PFSK-1 (cell line): Measurements from ENCODE around the gene RSPO4.

Experiments
- FOXP2 ChIP-seq: optimal IDR thresholded peaks from 2 replicates; pipeline ENCODE3; 2011; ENCODE audit warnings: borderline replicate concordance, control low read depth, inconsistent platforms; ENCODE audit not compliant: insufficient read depth; ENCODE audit errors: extremely low read length, extremely low read depth
- POLR2AphosphoS5 ChIP-seq: IDR thresholded peaks from 2 replicates; pipeline ENCODE4 v1.6.1; 2012; ENCODE audit warnings: low read depth, mild to moderate bottlenecking, control low read depth, low read length, moderate library complexity
- SIN3A ChIP-seq: IDR thresholded peaks from 2 replicates; pipeline ENCODE4 v1.6.1; 2012; ENCODE audit warnings: mild to moderate bottlenecking, low read length, moderate library complexity, borderline replicate concordance; ENCODE audit not compliant: insufficient read depth
- TAF1 ChIP-seq: IDR thresholded peaks from 2 replicates; pipeline ENCODE4 v1.6.1; 2012; ENCODE audit warnings: low read length, control low read depth, borderline replicate concordance; ENCODE audit not compliant: insufficient read depth
- TF ChIP-seq, protein P1 (sequence below), 2 experiments: IDR thresholded peaks; 2 replicates each; pipeline versions ENCODE4 v1.6.1 to v1.8.0; 2011 to 2012; ENCODE audit warnings: low read depth in 2 of 2, low read length in 2 of 2, control low read depth in 1 of 2, inconsistent platforms in 1 of 2, mild to moderate bottlenecking in 1 of 2, moderate library complexity in 1 of 2; ENCODE audit not compliant: insufficient read depth in 1 of 2

The RSPO4 gene

DNA sequence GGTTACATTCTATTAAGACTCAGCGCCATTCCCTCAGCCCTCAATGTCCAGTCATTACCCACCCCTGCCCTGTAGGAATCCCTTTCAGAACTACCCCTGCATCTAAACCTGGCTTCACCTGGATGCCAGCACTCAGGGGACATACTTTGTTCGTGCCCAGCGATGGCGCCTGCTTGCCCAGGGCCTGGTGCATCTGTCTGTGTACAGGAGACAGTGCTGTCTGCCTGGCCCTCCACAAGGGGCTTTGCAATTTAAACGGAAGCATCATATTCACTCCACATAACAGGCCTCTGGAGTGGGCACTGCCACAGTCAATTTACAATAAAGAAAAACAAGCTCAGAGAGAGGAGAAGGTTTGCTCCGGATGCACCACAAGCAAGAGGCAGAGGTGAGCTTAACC, 4.6 kb downstream of the RSPO4 start:
- TF ChIP-seq SIN3A (no peak), POLR2AphosphoS5 (no peak), FOXP2 (no peak), TAF1 (no peak)
- TF ChIP-seq, protein P1, sequence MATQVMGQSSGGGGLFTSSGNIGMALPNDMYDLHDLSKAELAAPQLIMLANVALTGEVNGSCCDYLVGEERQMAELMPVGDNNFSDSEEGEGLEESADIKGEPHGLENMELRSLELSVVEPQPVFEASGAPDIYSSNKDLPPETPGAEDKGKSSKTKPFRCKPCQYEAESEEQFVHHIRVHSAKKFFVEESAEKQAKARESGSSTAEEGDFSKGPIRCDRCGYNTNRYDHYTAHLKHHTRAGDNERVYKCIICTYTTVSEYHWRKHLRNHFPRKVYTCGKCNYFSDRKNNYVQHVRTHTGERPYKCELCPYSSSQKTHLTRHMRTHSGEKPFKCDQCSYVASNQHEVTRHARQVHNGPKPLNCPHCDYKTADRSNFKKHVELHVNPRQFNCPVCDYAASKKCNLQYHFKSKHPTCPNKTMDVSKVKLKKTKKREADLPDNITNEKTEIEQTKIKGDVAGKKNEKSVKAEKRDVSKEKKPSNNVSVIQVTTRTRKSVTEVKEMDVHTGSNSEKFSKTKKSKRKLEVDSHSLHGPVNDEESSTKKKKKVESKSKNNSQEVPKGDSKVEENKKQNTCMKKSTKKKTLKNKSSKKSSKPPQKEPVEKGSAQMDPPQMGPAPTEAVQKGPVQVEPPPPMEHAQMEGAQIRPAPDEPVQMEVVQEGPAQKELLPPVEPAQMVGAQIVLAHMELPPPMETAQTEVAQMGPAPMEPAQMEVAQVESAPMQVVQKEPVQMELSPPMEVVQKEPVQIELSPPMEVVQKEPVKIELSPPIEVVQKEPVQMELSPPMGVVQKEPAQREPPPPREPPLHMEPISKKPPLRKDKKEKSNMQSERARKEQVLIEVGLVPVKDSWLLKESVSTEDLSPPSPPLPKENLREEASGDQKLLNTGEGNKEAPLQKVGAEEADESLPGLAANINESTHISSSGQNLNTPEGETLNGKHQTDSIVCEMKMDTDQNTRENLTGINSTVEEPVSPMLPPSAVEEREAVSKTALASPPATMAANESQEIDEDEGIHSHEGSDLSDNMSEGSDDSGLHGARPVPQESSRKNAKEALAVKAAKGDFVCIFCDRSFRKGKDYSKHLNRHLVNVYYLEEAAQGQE (IDR thresholded peaks at IDR 0.05; ENCODE audit: insufficient read depth in 1 of 2, low read depth in 2 of 2, low read length in 2 of 2): no peak

DNA sequence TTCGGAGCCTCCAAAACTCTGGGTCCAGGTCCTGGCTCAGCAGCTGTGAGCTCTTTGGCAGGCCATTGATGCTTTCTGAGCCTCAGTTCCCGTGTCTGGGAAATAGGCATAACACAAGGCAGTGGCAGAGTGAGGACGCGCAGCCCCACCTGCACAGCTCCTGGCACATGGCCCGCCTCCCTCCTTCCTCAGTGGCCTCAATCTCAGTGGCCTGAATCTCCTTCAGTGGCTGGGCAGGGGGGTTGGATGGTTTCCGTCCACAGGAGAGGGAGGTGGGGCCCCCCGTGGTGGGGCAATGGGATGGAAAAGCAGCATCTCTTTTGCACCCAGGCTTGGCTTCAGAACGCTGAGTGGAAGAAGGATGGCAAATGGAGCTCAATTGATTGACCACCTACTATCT, 5.1 kb downstream of the RSPO4 start:
- no peak for TF ChIP-seq SIN3A
- no peak for TF ChIP-seq FOXP2
- no peak for TF ChIP-seq TAF1
- no peak for TF ChIP-seq POLR2AphosphoS5
- TF ChIP-seq, protein P1 (IDR thresholded peaks at IDR 0.05; ENCODE audit: insufficient read depth in 1 of 2, low read depth in 2 of 2, low read length in 2 of 2): no peak

DNA sequence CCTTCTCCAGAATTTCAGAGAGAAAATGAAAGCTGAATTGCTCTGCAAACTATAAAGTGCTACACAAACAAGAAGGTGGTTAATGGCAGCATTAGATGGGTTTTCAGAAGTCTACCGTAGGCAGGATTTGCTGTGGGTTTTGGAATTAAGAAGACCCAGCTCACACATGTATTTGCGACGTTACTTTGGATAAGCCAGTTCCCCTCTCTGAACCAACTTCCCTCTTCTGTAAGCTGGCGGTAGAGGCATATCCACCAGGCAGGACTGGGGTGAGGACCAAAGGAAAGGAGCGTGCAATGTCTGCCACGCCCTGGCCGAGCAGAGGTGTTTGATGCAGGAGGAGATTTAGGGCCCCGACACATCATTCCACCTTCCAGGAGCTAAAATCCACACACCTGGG, 6.9 kb downstream of the RSPO4 start:
- TF ChIP-seq SIN3A: no peak
- no peak for TF ChIP-seq POLR2AphosphoS5
- TF ChIP-seq FOXP2: no peak
- TF ChIP-seq, protein P1 (IDR thresholded peaks at IDR 0.05; ENCODE audit: insufficient read depth in 1 of 2, low read depth in 2 of 2, low read length in 2 of 2): no peak
- no peak for TF ChIP-seq TAF1

DNA sequence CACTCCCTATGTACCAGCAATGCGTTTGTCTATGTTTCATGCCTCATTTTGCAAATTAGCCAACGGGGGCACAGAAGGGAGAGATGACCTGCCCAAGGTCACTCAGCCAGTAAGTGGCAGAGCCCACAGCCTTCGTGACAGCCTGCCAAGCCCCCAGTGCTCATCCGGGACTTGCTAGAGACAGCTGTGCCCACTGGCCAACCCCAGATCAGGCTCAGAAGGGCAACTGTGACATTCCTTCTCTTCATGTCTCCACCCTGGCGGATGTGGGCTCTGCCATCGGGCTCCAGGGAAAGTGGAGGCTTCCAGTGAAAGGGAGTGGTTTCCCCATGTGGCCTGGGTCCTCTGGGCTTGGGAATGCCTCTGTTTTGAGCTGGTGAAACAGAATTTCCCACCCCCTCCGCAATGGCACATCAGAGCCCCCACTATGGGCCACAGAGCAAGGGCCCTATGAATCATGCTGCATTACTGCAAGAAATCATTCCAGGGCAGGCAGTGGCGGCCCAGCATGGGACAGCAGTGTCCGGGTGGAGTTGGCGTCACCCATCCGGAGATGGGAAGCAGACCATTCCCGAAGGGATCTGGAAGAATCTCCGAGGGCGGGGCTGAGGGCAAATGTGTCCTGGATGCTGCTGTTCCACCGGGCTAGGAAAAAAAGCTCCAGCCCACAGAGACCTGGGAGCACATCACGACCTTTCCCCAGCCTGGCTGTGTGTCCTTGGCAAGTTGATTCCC, 9.1 kb downstream of the RSPO4 start:
- TF ChIP-seq, protein P1 (IDR thresholded peaks at IDR 0.05; ENCODE audit: insufficient read depth in 1 of 2, low read depth in 2 of 2, low read length in 2 of 2): no peak
- TF ChIP-seq POLR2AphosphoS5: no peak

DNA sequence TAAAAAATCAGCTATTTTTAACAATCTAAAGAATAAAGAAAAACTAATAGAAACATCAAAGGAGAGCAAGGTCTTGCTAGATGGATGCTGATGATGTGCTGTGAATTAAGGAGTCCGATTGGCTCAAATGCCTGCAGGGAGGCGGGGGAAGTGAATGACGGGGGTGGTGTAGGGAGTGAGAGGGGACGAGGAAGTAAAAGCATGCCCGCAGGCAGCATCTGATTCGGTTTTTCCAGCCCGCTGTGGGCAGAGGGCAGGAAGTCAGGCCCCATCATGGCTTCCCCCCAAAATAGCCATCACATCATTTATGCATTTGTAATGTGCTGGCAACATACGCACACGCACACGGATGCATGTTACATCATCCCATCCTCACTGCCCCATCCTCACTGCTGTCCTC, 10.3 kb downstream of the RSPO4 start:
- TF ChIP-seq, protein P1 (IDR thresholded peaks at IDR 0.05; ENCODE audit: insufficient read depth in 1 of 2, low read depth in 2 of 2, low read length in 2 of 2): no peak
- TF ChIP-seq TAF1 (no peak), FOXP2 (no peak), POLR2AphosphoS5 (no peak), SIN3A (no peak)
